ENCODE data around the gene SRSF7. TPM values are rescaled to one million over a fixed set of nuclear protein-coding genes. Genes with fewer than 3 reads are reported as not detected.
"Not testable (repeated sequence)": the region's sequence is repeated elsewhere in the genome, so short reads cannot be mapped to it uniquely, and the experiment has no call there.

Gene SRSF7
- total RNA-seq, 1 donor from 2014 or later: 105 TPM

- DNase-seq (ENCODE audit: low read depth in 2 of 2): not testable (repeated sequence)
Observed at GRCh38 chr2:38703336-38703735, 47.8 kb downstream of the SRSF7 start.

DNA sequence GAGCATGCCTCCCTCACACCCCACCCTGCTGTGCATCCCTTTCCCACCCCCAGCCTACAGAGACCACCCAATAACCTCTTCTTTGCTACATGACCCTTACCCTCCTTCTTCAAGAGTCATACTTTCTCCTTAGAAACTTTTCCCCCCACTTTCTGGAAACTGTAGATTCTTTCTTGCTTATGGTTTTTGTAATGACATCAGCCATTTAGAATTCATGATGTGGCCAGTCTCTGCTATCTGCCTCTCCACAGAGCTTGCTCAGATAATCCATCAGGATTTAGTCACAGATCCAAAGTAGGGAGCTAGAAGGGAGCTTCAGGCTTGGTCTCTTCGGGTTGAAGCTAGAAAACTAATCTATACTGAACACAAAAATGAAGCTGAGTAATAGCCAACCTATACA is 48.7 kb downstream of the SRSF7 start:
- DNase-seq (ENCODE audit: low read depth in 2 of 2): no peak

GRCh38 chr2:38701542-38701941 is 49.6 kb downstream of the SRSF7 start:
- DNase-seq (ENCODE audit: low read depth in 2 of 2): no peak

- no peak for DNase-seq (ENCODE audit: low read depth in 2 of 2)
Observed at GRCh38 chr2:38700881-38701458, 50.2 kb downstream of the SRSF7 start.

DNA sequence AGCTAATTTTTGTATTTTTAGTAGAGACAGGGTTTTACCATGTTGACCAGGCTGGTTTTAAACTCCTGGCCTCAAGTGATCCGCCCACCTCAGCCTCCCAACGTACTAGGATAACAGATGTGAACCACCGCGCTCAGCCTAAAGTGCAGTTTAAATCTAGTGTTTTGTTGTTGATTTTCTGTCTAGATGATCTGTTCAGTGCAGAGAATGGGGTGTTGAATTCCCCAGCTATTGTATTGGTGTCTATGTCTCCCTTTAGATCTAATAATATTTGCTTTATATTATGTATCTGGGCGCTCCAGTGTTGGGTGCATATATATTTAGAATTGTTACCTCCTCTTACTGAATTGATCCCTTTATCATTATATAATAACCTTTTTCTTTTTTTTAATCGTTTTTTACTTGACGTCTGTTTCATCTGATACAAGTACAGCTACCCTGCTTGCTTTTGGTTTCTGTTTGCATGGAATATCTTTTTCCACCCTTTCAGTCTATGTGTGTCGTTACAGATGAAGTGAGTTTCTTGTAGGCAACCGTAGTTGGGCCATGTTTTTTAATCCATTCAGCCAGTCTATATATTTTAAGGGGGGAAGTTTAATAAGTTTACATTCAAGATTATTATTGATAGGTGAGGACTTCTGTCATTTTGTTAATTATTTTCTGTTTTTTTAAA is 50.9 kb downstream of the SRSF7 start:
- no peak for DNase-seq (ENCODE audit: low read depth in 2 of 2)

DNA sequence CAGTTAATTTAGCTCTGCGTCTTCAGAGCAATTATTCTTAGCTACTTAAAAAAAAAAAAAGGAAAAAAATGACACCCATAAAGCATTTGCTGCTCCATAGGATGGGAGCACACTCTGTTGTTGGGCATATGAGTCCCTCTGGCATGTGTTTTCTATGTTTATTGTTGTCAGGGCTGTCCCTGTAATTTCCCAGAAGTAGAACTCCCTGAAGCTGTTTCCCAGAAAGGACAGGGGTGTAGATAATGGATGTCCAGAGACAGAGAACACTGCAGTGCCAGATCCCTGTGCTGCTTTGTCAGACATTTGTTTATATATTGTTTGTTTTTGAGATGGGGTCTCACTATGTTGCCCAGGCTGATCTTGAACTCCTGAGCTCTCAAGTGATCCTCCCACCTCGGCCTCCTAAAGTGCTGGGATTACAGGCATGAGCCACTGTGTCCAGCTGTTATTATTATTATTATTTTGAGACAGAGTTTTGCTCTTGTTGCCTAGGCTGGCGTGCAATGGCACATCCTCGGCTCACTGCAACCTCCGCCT is 52.6 kb downstream of the SRSF7 start:
- no peak for DNase-seq (ENCODE audit: low read depth in 2 of 2)

DNA sequence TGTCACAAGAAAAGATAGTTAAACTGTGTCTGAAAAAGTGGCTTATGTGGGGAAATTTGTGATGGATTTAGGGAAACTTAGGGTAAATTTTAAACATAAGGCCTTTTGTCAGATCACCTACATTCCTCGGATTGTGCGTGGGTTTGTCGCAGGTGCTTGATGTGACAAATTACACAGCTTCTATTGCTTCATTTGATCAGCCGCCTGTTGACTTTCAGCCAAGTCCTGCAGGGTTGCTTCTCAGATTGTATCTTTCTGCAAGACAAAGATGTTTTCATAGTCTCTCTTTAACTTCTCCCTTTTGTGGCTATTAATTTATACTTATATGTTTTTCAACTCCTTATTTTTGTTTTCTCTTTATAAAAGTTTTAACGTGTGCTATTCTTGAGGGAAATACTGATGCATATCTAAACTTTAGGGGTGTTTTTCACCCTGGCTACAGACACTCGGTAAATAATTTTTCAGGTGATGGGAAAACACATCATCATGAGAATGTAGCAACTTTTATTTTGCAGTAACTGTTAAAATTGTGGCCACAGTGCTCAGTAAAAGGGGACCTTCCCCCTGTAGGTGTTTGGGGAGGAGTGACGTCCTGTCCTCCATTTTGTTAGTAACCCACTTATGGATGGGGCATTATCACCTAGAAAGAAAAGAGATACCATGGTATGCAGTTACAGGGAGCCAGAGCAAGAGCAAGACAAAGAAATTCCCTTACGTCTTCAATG is 53.9 kb downstream of the SRSF7 start:
- DNase-seq (ENCODE audit: low read depth in 2 of 2): no peak

Other genes starting within 250 kb of the SRSF7 start
- gene HNRNPLL, start 148.4 kb downstream of the SRSF7 start, total RNA-seq: 35.6 and 37.0 TPM in 2 replicates
- 4.1 and 8.0 TPM in 2 replicates for gene GALM, start 85.2 kb downstream of the SRSF7 start, total RNA-seq
- 6.1 and 8.3 TPM in 2 replicates for gene GEMIN6, start 26.8 kb upstream of the SRSF7 start, total RNA-seq
- gene DHX57, start 124.6 kb upstream of the SRSF7 start, total RNA-seq: 12.0 and 13.5 TPM in 2 replicates
- gene MORN2, start 124.6 kb upstream of the SRSF7 start, total RNA-seq: 7.6 and 9.6 TPM in 2 replicates
- under 0.01 TPM in 2 replicates for gene ARHGEF33, start 138.5 kb upstream of the SRSF7 start, total RNA-seq